IPS-18c (cell line): ENCODE measurements around the gene ZYG11A.

ENCODE experiments used
- H3K4me3 ChIP-seq: 2 replicates; pipeline ENCODE4 v1.7.0; 2013; ENCODE audit warnings: low read depth, mild to moderate bottlenecking, low read length, moderate library complexity; ENCODE audit not compliant: insufficient read depth
- H3K9me3 ChIP-seq: one replicate; pipeline ENCODE4 v1.6.1; 2013; ENCODE audit warnings: mild to moderate bottlenecking, low read length, moderate library complexity; ENCODE audit not compliant: control insufficient read depth, insufficient read depth

ZYG11A gene

GRCh38 chr1:52928015-52928404 lies 85.5 kb downstream of the ZYG11A start:
- H3K4me3 ChIP-seq: peak overlapping the region; percentile 76
- H3K9me3 ChIP-seq: peaks cover 2% of the 10 kb centered on the region

DNA sequence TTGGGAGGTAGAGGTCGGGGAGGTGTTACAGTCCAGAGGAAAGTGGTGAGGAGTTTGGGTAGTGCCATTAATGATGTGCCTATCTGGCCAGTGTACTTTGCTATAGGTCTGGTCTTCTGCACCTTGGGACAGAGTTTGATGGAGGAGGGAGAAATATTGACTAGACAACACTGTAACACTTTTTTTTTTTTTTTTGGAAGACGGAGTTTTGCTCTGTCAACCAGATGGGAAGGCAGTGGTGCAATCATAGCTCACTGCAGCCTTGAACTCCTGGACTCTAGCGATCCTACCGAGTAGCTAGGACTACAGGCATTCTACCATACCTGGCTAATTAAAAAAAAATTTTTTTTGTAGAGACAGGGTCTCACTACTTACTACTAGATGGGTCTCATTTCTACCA lies 86.5 kb downstream of the ZYG11A start:
- H3K4me3 ChIP-seq: no peak overlapping the region
- peaks cover 2% of the 10 kb centered on the region for H3K9me3 ChIP-seq

DNA sequence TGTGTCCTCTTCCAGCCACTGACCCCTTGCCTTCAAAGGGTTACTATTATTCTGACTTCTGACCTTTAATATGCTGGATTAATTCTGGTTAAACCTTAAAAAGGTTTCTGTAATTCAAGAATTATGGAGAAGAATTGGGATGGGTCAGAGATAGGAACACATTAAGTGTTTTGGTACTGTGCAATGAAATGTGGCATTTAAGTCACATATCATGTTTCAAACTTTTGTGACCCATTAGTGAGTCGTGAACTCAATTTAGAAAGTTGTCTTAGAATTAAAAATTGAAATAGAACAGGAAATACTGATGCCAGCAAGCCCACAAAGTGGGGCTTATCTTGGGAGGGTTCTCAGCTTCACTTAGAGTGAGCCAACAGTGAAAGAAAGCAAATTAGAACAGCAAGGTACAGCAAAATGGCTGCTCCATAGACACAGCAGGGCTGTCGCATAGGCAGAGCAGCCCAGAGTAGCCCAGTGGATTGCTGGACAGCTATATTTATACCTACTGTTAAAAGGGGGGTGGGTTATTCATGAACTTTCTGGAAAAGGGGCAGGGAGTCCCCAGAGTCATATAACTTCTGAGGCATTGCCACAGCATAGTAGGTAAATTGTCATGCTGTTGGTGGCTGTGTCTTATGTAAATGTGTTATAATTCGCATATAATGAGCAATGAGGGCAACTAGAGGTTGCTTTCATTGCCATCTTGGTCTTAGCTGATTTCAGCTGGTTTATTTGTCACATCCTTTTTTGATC lies 95.0 kb downstream of the ZYG11A start:
- Histone ChIP-seq H3K9me3 (no peaks in the 10 kb centered on the region), H3K4me3 (no peak overlapping the region)

- Histone ChIP-seq H3K9me3 (no peaks in the 10 kb centered on the region), H3K4me3 (no peak overlapping the region)
Measured at GRCh38 chr1:52938183-52938451, 95.6 kb downstream of the ZYG11A start.

GRCh38 chr1:52943876-52944416 lies 101.4 kb downstream of the ZYG11A start:
- H3K9me3 ChIP-seq: no peaks in the 10 kb centered on the region
- no peak overlapping the region for H3K4me3 ChIP-seq

DNA sequence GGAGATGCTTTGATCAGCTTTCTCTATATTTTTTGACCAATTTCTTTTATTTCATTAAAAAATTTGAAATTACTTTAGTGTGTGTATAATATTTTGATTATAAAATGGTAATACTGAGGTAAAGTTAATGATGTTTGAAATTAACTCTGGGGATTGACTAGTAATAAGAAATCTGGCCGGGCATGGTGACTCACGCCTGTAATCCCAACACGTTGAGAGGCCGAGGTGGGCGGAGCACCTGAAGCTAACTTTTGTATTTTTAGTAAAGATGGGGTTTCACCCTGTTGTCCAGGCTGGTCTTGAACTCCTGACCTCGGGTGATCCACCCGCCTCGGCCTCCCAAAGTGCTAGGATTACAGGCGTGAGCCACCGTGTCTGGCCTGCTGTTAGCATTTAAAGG lies 102.0 kb downstream of the ZYG11A start:
- Histone ChIP-seq H3K4me3 (no peak overlapping the region), H3K9me3 (no peaks in the 10 kb centered on the region)
